PC-3 (cell line): ENCODE results near the gene EMP1. TPM values are rescaled to one million over a fixed set of nuclear protein-coding genes. Genes with fewer than 3 reads are reported as not detected.

ENCODE experiments used
- ATAC-seq: fragments of 200-7000 bp; cut with Tn5 transposase; 2 replicates; pipeline ENCODE4 v1.9.1; 2020; ENCODE audit warnings: mild to moderate bottlenecking, moderate library complexity
- BruUV-seq: library from RNA; stranded (reverse); fragments of 400-500 nt; replicated peaks from 2 replicates; lab custom pipeline; 2021; lab: Mats Ljungman, UMichigan
- CTCF ChIA-PET: fragments of 300-600 bp; sonication (Branson Sonifier 250); formaldehyde crosslinking; loops from one replicate; lab custom pipeline; 2022; ENCODE audit warnings: antibody characterized with exemption; lab: Charles Lee
- POLR2A ChIA-PET: fragments of 300-600 bp; sonication (Branson Sonifier 250); formaldehyde crosslinking; loops from one replicate; lab custom pipeline; 2022; ENCODE audit warnings: antibody characterized with exemption; ENCODE audit not compliant: unreplicated experiment; lab: Charles Lee
- DNase-seq: peaks from one replicate; pipeline ENCODE4 v3.0.0-alpha.2; 2015
- H2AFZ ChIP-seq: fragments of 300-600 bp; sonication (generic); 2 replicates; pipeline ENCODE4 v1.6.0; 2016; ENCODE audit warnings: antibody characterized with exemption, low read length
- H3F3A ChIP-seq: fragments of 300-600 bp; sonication (generic); one replicate; pipeline ENCODE4 v1.6.0; 2017; ENCODE audit warnings: antibody characterized with exemption, low read length, control low read depth, mild to moderate bottlenecking; ENCODE audit not compliant: unreplicated experiment
- H3K27ac ChIP-seq: fragments of 300-600 bp; sonication (generic); 2 replicates; pipeline ENCODE4 v1.5.1; 2016; ENCODE audit warnings: mild to moderate bottlenecking, low read length
- H3K27me3 ChIP-seq: fragments of 300-600 bp; sonication (generic); 2 replicates; pipeline ENCODE4 v1.6.1; 2016; ENCODE audit warnings: low read length, mixed read lengths
- H3K36me3 ChIP-seq: fragments of 300-600 bp; sonication (generic); 2 replicates; pipeline ENCODE4 v1.6.1; 2016; ENCODE audit warnings: low read depth, mixed run types, low read length, mixed read lengths
- H3K4me1 ChIP-seq: fragments of 300-600 bp; sonication (generic); 2 replicates; pipeline ENCODE4 v1.5.1; 2016; ENCODE audit warnings: low read length; ENCODE audit not compliant: insufficient read depth
- H3K4me2 ChIP-seq: fragments of 300-600 bp; sonication (generic); 2 replicates; pipeline ENCODE4 v1.6.0; 2016; ENCODE audit warnings: low read length
- H3K4me3 ChIP-seq: fragments of 300-600 bp; sonication (generic); 2 replicates; pipeline ENCODE4 v1.5.1; 2016; ENCODE audit warnings: mild to moderate bottlenecking, low read length, mixed read lengths
- H3K79me2 ChIP-seq: fragments of 300-600 bp; sonication (generic); 2 replicates; pipeline ENCODE4 v1.6.1; 2017; ENCODE audit warnings: low read length, mixed read lengths
- H3K9ac ChIP-seq: fragments of 300-600 bp; sonication (generic); 2 replicates; pipeline ENCODE4 v1.6.0; 2016; ENCODE audit warnings: mild to moderate bottlenecking, low read length
- H3K9me2 ChIP-seq: fragments of 300-600 bp; sonication (generic); replicated peaks from 2 replicates; pipeline ENCODE4 v1.6.1; 2016; ENCODE audit warnings: mixed run types, low read length, mixed read lengths
- H3K9me3 ChIP-seq: fragments of 300-600 bp; sonication (generic); 2 replicates; pipeline ENCODE4 v1.6.1; 2016; ENCODE audit warnings: low read length, mixed read lengths
- H4K20me1 ChIP-seq: fragments of 300-600 bp; sonication (generic); 2 replicates; pipeline ENCODE4 v1.6.1; 2016; ENCODE audit warnings: low read length, mixed read lengths
- CTCF ChIP-seq: fragments of 300-600 bp; sonication (generic); conservative IDR thresholded peaks from 2 replicates; pipeline ENCODE4 v1.5.1; 2017; ENCODE audit warnings: antibody characterized with exemption, low read depth, mild to moderate bottlenecking, low read length
- EZH2 ChIP-seq: fragments of 300-600 bp; sonication (generic); IDR thresholded peaks from one replicate; pipeline ENCODE4 v1.6.1; 2017; ENCODE audit warnings: antibody characterized with exemption, mild to moderate bottlenecking, low read length; ENCODE audit not compliant: unreplicated experiment
- EZH2phosphoT487 ChIP-seq: fragments of 300-600 bp; sonication (generic); IDR thresholded peaks from 2 replicates; pipeline ENCODE4 v1.6.1; 2018; ENCODE audit warnings: mild to moderate bottlenecking, antibody characterized with exemption, low read length, borderline replicate concordance
- intact Hi-C: fragments of 100-400 bp; cut with micrococcal nuclease; formaldehyde crosslinking; loops from 2 replicates; pipeline ENCODE4 v1.9.0; 2023
- total RNA-seq: library from RNA; depleted of rRNA; stranded (reverse); fragments of >200 nt; gene quantifications from 2 replicates; pipeline ENCODE4 v1.2.3, GENCODE V29; 2014

EMP1 gene
- total RNA-seq, 1 experiment from 2014 or later = 158 TPM

GRCh38 chr12:13148485-13148847 lies 48.1 kb upstream of the EMP1 start:
- no peaks in the 10 kb centered on the region for H3K79me2 ChIP-seq
- no peaks in the 10 kb centered on the region for H3K9me3 ChIP-seq
- H4K20me1 ChIP-seq = no peaks in the 10 kb centered on the region
- H3K9ac ChIP-seq = no peak overlapping the region
- H3K4me3 ChIP-seq = no peak overlapping the region
- H3F3A ChIP-seq = no peaks in the 10 kb centered on the region
- no peaks in the 10 kb centered on the region for H3K9me2 ChIP-seq
- H3K36me3 ChIP-seq = no peaks in the 10 kb centered on the region
- BruUV-seq = no TSS peak
- no peak overlapping the region for H3K4me2 ChIP-seq
- ChIA-PET POLR2A (no interaction called here), CTCF (no interaction called here)
- no peak overlapping the region for H3K27ac ChIP-seq
- H3K27me3 ChIP-seq = no peaks in the 10 kb centered on the region
- DNase-seq (no peak), ATAC-seq (no peak)
- intact Hi-C loops = no loop called here
- H3K4me1 ChIP-seq = no peaks in the 10 kb centered on the region; the same call in 1 of the 2 replicates
- H2AFZ ChIP-seq = no peak overlapping the region
- no peak for TF ChIP-seq CTCF
- TF ChIP-seq EZH2phosphoT487 = no peak
- no peak for TF ChIP-seq EZH2

GRCh38 chr12:13149411-13149810 lies 47.1 kb upstream of the EMP1 start:
- no peak for TF ChIP-seq CTCF
- no peak for TF ChIP-seq EZH2phosphoT487
- TF ChIP-seq EZH2 = no peak
- ChIA-PET CTCF (no interaction called here), POLR2A (no interaction called here)
- no peak overlapping the region for H2AFZ ChIP-seq
- DNase-seq (no peak), ATAC-seq (no peak)
- H3K4me3 ChIP-seq = no peak overlapping the region
- H3K9me2 ChIP-seq = no peaks in the 10 kb centered on the region
- no peak overlapping the region for H3K4me2 ChIP-seq
- no TSS peak for BruUV-seq
- no peaks in the 10 kb centered on the region for H3K27me3 ChIP-seq
- H3K9me3 ChIP-seq = no peaks in the 10 kb centered on the region
- H3K4me1 ChIP-seq = peaks cover 8% of the 10 kb centered on the region
- H3K27ac ChIP-seq = no peak overlapping the region
- no peak overlapping the region for H3K9ac ChIP-seq
- H4K20me1 ChIP-seq = no peaks in the 10 kb centered on the region
- H3K79me2 ChIP-seq = no peaks in the 10 kb centered on the region
- H3F3A ChIP-seq = no peaks in the 10 kb centered on the region
- H3K36me3 ChIP-seq = no peaks in the 10 kb centered on the region
- intact Hi-C loops = no loop called here

- intact Hi-C loops = no loop called here
- Histone ChIP-seq H3K9ac (no peak overlapping the region), H4K20me1 (no peaks in the 10 kb centered on the region), H3K27ac (no peak overlapping the region), H3K27me3 (no peaks in the 10 kb centered on the region), H3K4me3 (no peak overlapping the region), H3K9me3 (no peaks in the 10 kb centered on the region), H3K36me3 (no peaks in the 10 kb centered on the region), H2AFZ (no peak overlapping the region), H3K4me1 (peaks cover 10% of the 10 kb centered on the region), H3K9me2 (no peaks in the 10 kb centered on the region), H3K4me2 (no peak overlapping the region), H3K79me2 (no peaks in the 10 kb centered on the region), H3F3A (no peaks in the 10 kb centered on the region)
- no TSS peak for BruUV-seq
- no peak for TF ChIP-seq CTCF
- TF ChIP-seq EZH2 = no peak
- no peak for TF ChIP-seq EZH2phosphoT487
- POLR2A ChIA-PET = no interaction called here
- no peak for ATAC-seq
- no peak for DNase-seq
- CTCF ChIA-PET = no interaction called here
These were observed 44.2 kb upstream of the EMP1 start for GRCh38 chr12:13152281-13152680.
